Measurements from ENCODE around the gene TBC1D10A. TPM values are rescaled to one million over a fixed set of nuclear protein-coding genes. Genes with fewer than 3 reads are reported as not detected.

The TBC1D10A gene
- total RNA-seq, 1 experiment from 2014 or later = 8.4 TPM

- Histone ChIP-seq H4K20me1 (ENCODE audit: control insufficient read depth, insufficient read depth, insufficient read length) (no peaks in the 10 kb centered on the region), H3K27ac (ENCODE audit: insufficient read length, low read depth, low read length) (no peak overlapping the region), H3K27me3 (ENCODE audit: insufficient read depth, low read length) (no peaks in the 10 kb centered on the region), H2AK5ac (ENCODE audit: insufficient read length, low read length) (no peak overlapping the region), H2BK12ac (ENCODE audit: insufficient read length, low read depth, low read length) (no peak overlapping the region), H4K91ac (ENCODE audit: insufficient read length, low read depth, low read length) (no peak overlapping the region), H3K4me2 (ENCODE audit: insufficient read depth, insufficient read length, low read length) (no peak overlapping the region), H2BK120ac (ENCODE audit: low read depth, low read length, poor library complexity, severe bottlenecking) (no peak overlapping the region), H3K9ac (ENCODE audit: extremely low read depth, insufficient read length, low read length) (no peak overlapping the region), H4K8ac (replicated peaks; ENCODE audit: insufficient read length, low read depth, low read length) (no peak overlapping the region), H3T11ph (ENCODE audit: low read length) (no peak overlapping the region), H3K23me2 (ENCODE audit: insufficient read length, low read depth, low read length, poor library complexity, severe bottlenecking) (no peaks in the 10 kb centered on the region), H2BK15ac (ENCODE audit: low read depth, low read length) (no peak overlapping the region), H3K18ac (ENCODE audit: insufficient read length, low read depth, low read length) (no peak overlapping the region), H2BK5ac (ENCODE audit: insufficient read length, low read length) (no peak overlapping the region), H3K14ac (ENCODE audit: insufficient read depth, low read length) (no peak overlapping the region), H4K5ac (ENCODE audit: insufficient read length, low read depth, low read length) (no peak overlapping the region), H3K9me3 (ENCODE audit: control insufficient read depth, low read depth, low read length) (no peaks in the 10 kb centered on the region), H3K79me2 (ENCODE audit: insufficient read depth, low read length) (0 out of 2 replicates have a peak, but pooled peaks cover 2% of the 10 kb centered on the region), H3K4ac (ENCODE audit: low read depth, low read length) (no peak overlapping the region), H3K4me1 (ENCODE audit: insufficient read depth, low read length) (no peaks in the 10 kb centered on the region), H3K79me1 (ENCODE audit: insufficient read depth, low read depth, low read length, poor library complexity, severe bottlenecking) (no peaks in the 10 kb centered on the region), H3K23ac (ENCODE audit: insufficient read length, low read depth, low read length) (no peak overlapping the region), H2AFZ (ENCODE audit: low read length) (no peak overlapping the region), H3K56ac (ENCODE audit: insufficient read length, low read depth, low read length) (no peak overlapping the region), H2BK20ac (ENCODE audit: low read depth, low read length, poor library complexity, severe bottlenecking) (no peak overlapping the region)
- no peak overlapping the region for H3K27ac Mint-ChIP-seq
- no CpG with 5 or more reads among the region's 2 CpGs for WGBS (ENCODE audit: extremely low coverage, insufficient read length, low lambda C conversion rate)
- peaks cover 0 to 4% of the 10 kb centered on the region in 2 experiments; a peak in 1 of 4 replicates for H3K4me1 Mint-ChIP-seq
- H3K9me3 Mint-ChIP-seq = no peaks in the 10 kb centered on the region
- H3K4me3 Mint-ChIP-seq = no peak overlapping the region
- DNase-seq = no peak
- H3K36me3 Mint-ChIP-seq (ENCODE audit: insufficient read depth in 1 of 3, low read depth in 3 of 3) = peaks cover 44 to 73% (median 63%) of the 10 kb centered on the region in 3 experiments
- TF ChIP-seq, protein P1, sequence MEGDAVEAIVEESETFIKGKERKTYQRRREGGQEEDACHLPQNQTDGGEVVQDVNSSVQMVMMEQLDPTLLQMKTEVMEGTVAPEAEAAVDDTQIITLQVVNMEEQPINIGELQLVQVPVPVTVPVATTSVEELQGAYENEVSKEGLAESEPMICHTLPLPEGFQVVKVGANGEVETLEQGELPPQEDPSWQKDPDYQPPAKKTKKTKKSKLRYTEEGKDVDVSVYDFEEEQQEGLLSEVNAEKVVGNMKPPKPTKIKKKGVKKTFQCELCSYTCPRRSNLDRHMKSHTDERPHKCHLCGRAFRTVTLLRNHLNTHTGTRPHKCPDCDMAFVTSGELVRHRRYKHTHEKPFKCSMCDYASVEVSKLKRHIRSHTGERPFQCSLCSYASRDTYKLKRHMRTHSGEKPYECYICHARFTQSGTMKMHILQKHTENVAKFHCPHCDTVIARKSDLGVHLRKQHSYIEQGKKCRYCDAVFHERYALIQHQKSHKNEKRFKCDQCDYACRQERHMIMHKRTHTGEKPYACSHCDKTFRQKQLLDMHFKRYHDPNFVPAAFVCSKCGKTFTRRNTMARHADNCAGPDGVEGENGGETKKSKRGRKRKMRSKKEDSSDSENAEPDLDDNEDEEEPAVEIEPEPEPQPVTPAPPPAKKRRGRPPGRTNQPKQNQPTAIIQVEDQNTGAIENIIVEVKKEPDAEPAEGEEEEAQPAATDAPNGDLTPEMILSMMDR (conservative IDR thresholded peaks at IDR 0.05) = no peak
- H3K27me3 Mint-ChIP-seq (ENCODE audit: low read depth) = no peaks in the 10 kb centered on the region; the same call in 1 of the 2 replicates
These were observed 6.4 kb upstream of the TBC1D10A start for GRCh38 chr22:30332994-30333706.

All from H9 (cell line).